NCI-H2107 (cell line): ENCODE data around the gene RENBP.
A peak's percentile ranks its signal among the peaks of the same experiment; 100 is the strongest.

Experiments used
- DNase-seq: peaks from one replicate; lab custom pipeline; 2025; lab: John Stamatoyannopoulos, UW

RENBP gene

DNA sequence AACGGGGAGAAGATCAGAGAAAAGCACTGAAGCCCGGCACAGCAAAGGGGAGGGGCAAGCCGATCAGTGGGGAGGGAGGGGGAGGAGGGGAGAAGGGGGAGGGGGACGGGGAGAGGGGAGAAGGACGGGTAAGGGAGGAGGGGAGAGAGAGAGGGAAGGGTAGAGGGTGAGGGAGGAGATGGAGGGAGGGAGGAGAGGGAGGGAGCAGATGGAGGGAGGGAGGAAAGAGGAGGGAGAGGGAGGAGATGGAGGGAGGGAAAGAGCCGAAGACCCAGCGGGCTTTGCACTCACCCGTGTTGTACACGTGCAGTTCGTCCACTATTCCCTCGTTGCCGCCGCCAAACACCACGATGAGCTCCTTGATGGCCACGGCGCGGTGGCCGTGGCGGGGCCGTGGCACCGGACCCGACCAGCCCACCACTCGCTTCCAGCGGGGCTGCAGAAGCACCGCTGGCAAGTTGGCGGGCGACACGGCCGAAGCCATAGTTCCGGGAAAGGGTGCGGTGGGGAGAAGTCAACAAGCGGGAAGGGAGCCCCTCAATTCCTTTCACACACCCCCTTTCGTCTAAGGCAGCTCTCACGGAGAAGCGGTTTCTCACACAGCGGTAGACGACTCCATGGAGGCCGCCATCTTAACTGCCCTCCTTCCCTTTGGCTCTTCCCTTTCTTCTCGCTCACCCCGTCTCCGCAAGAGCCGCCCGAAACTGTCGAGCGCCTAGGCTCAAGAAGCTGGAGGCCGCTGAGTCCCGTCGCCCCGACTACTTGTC is 26.1 kb upstream of the RENBP start:
- no peak for DNase-seq

DNA sequence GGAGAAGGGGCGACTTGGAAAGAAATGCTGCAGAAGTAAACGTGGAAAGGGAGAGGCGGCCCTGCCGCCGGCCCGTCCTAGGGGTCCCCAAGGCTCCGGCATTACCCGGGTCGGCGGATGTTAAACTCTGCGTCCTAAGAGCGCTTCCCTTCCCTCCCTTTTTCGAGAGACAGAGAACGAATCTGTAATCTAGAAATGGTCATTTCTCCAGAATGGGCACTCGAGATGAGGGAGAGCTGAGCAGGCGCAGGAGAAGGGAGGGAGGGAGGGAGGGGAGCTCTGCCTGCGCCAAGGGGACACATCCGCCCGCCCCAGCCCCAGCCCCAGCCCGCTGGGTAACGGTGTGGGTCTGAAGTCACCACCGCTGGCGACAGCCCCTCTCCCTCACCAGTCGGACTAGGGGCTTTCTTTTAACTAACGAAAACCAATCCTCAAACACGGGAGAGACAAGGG is 25.5 kb upstream of the RENBP start:
- DNase-seq = no peak

DNA sequence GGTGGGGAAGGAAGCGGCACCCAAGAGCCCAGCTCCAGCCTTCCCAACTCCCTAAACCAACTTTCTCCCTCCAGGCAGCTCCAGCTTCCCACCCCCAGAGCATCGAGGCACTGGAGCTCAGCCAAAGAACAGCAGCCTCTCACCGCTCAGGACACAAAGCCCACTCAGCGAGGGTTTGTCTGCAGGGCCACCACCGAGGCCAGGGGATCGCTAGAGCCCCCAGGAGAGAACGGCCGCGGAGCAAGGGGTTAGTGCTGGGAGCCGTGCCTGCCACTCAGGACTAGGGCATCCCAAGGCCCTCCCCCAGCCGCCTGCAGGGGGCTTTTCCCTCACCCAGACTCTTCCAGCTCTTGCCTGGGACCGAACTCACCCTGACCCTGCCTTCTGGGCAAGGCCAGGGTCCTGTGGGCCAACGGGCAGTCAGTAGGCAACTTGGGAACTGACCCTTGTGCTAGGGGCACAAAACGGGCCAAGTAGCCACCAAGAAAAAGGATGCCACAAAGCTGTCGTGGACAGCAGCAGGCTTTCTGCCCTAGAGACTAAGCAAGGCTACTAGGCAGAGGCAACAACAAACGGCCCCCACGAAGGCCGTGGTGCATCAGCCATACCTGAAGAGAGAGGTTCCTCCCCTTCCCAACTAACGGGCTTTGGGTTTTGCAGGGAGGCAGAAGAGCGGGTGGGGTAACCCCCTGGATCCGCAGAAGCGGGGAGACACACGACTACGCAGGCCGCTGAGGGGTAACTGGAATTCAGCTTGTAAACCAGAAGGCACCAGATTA is 24.9 kb upstream of the RENBP start:
- DNase-seq = no peak

DNA sequence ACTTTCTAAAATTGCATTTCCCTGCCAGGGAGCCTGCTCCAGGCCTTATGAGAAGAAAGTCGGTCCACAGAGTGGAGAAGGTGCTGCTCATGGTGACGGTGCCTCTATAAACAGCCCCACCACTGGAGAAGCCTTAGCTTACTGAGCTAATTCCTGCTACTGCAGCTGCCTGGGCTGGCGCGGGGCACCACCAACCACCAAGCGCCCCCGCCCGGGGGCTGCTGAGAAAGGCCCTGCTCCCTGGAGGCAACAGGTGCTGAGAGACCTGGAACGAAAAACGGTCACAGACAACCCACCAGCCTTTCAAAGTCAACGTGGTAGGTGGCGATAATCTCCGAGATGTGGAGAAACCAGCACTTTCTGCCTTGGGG is 24.3 kb upstream of the RENBP start:
- DNase-seq = peak; percentile 71

DNA sequence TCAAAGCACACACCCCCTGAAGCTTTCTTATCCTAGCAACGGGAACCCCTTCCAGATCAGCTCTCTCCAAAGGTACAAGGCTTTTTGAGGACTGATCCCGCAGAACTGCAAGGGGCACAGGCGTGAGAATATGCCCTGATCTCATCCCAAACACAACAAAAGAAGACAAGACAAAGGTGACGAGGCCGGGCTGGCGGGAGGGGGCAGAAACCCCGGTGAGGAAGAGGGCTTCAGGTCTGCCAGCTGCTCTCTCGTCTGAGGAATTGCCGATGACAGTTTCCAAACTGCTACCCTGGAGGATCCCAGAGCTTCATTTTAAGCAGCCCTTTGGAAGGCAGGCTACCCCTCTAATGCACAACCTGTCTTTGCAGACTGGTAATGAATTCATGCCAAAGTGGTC is 23.8 kb upstream of the RENBP start:
- no peak for DNase-seq

DNA sequence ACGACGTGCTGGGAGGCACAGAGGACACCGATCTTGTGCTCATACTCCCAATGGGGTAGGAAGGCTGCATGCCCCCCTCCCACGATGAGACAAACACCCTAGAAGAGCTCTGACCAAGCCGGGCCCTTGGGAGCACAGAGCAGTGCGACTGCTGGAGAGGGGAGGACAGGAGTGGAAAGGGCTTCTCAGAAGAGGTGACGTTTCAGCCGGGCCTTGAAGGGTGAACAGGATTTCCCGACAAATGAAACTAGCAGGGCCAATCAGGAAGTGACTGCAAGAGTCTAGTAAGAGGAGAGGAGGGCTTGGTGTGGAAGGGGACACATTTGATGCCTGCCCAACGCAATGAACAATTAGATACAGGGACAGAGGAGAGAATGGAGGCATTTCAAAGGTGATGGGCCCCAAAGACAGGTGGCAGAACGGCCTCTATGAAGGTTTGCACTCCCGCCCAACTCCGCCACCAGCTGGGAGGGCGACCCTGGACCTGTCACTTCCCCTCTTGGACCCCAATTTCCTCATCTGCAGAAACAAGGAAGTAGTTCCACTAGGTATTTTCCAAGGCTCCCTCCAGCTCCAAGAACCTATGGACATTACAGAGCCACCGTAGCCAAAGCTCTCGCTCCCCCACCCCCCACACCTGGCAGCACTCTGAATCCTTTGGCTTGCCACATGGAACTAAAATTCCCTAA is 23.2 kb upstream of the RENBP start:
- DNase-seq = peak; percentile 47

DNA sequence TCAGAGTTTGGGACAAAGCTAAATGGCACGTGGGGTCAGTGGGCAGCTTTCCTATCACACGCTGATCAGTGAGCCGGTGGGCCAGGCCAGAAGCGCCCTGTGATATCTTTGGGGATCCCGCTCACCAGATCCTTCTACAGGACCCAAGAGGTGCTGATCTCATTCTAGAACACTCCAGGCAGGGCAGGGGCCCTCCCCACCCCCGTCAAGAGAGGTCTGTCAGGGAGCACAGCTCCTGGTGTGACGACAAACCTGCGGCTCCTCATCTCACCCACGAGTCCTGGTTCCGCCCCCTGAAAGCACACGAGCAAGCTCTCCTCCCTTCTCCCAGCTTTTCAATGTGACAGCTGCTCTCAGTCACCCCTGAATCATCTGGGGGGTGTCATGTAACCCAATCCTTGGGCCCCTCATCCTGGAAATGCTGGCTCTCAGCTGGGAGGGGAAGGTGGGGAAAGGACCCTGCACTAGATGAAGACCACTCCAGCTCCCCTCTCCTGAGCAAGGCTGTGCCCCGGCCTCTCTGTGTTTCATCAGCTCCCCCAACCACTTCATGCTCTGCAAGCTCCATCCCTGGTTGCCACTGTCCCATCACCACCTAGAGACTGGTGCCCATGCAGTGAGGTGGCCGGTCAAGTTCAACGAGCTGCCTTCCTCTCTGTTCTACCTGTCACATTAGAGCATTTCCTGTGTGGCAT is 22.5 kb upstream of the RENBP start:
- no peak for DNase-seq

DNA sequence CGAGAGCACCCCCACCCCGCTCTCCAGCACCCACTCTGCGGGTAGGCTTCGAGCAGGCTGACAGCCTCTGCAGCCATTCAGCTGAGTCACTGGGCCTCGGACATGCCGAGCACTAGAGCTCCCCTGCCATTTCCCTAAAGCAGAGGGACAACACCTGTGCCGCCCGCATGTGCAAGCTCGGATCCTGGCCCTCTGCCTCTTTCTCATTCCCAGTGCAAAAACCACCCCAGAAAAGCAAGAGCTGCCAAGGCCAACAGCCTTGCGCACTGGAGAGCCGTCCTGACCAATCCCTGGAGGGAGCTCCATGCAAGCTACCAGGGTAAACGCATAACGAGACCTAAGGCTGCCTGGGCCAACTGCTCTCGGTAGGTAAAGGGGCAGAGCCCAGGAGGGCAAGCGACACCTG is 21.8 kb upstream of the RENBP start:
- no peak for DNase-seq

DNA sequence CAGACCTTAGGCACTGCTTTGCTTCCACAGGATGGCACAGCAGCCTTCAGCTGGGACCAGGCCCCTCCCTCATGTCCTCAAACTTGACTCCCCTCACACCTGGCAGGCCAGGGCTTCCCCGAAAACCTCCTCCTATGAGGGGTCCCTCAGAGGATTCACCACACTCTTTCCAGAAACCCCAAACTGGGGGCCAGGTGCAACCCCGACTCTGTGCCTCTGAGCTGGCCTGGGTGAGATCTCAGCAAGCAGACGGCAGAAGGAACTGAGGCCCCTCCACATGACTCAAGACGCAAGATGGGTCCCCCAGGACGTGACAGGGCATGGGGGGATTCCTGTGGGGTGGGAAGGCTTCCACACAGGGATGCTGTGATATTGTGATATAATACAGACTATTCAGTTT is 21.0 kb upstream of the RENBP start:
- no peak for DNase-seq

DNA sequence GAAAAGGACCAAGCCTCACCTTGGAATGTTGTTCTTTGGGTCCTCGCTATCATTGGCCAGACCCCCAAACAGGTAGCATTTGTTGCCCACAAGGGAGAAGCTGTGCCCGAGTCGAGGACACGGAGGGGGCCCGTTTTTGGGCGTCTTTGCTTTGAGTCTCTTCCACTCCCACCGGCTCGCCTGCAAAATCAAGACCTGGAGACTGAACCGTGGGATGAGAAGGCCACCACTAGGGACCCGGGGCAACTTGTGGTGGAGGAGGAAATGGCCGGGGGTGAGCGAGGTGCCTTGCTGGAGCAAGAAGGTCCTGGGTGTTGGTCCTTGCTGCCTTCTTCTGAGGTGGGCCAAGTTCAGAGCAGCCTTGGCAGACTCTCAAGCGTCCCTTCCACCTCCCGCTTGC is 19.7 kb upstream of the RENBP start:
- no peak for DNase-seq

DNA sequence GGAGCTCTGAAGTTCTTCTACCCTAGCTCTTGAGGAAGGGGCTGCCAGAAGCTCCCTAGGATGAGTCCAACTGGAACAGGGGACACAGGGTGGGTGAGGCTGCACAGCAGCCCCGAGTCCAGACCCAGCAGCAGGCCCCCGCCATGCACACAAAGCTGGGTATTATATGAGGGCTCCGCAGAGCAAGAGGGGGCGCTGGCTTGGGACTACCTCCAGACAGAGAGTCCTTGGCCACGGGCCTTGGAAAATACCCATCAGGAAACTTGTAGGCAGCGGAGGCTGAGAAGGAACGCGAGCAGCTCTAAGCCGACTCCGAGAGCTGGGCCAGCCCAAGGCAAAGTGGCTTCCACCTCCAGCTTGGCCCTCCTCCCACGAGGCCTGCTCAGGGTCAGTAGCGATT is 19.1 kb upstream of the RENBP start:
- no peak for DNase-seq

DNA sequence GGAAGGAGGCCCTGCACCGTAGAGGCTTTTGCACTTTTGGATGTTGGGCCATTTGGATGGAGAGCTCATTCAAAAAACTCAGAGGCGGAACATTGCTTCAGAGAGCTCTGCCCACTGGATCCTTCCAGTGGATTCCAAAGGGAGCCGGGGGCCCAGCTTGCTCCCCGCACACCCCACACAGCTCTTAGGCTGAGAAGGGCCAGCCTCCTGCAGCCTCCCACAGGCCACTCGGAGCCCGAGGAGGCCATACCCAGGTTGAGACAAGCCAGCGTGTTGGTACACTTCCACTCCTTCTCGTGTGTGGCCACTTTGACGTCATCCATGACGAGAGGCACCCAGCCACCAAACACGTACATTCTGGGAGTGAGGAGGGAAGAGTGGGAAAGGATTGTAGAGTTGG is 16.8 kb upstream of the RENBP start:
- DNase-seq = no peak

DNA sequence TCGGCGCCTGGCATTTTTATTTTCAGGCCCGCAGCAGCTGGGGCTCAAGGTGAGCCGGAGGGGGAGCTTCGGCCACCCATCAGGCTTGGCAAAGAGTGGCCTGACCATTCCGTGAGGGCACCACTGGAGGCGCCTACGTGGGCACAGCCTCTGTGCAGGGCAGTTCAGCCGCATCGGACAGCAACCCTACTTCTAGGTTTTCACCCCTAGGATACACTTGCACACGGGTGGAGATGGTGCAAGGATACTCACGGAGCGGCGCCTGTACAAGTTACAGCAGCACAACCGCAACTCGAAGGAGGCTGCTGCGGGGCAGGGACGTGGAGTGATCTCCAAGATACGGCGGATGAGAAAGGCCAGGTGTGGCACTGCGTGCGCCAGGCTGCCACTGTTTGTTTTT is 16.3 kb upstream of the RENBP start:
- DNase-seq = no peak

DNA sequence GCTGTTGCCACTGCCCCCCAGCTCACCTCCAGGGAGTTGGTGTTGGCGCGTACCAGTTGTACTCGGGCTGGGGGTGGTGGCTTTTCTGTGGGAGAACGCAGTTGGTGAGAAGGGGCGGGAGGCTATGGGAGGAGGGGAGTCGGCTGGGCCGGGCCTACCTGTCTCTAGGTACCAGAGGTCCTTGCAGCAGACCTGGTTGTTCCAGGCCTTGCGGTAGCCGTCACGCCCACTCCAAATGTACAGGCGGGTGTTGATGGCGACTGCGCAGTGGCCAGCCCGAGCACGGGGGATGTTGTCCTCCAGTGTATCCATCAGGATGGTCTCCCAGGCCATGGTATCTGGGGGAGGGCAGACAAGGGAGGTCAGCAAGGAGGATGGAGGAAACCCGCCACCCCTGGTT is 15.6 kb upstream of the RENBP start:
- no peak for DNase-seq

DNA sequence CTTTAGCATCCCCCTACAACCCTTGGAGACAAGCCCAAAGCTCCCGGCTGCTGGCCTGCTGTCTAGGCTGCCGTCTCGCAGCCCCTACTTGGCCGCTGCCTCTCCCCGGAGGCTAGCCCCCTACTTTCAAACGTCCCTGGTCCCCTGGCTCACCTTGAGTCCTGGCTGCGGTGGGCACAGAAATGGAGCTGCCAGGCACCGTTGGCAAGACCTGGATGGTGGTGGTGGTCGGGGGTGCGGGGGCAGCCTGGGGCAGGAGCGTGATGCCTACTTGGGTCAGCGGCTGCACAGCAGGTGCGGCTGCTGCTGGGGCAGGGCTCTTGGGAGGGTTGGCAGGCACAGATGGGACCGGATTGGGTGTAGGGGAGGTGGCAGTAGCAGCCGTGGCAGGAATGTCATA is 15.2 kb upstream of the RENBP start:
- no peak for DNase-seq

DNA sequence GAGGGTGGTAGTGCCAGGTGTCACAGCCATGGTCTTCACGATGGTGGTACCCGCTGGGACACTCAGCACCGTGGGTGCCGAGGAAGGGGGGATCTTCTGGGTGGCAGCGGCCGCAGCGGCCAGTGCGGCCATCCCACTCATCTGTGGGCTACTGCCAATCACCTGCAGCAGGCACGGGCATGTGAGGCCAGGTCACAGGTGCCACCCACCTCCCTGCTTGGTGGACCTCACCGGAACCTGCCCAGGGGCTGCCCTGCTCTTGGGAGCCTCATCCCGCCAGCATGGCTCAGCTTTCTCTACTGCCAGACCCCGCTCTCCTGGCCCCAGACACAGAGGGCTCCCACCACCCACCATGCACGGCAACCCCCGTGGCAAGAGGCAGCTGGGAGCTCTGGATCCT is 14.2 kb upstream of the RENBP start:
- no peak for DNase-seq

DNA sequence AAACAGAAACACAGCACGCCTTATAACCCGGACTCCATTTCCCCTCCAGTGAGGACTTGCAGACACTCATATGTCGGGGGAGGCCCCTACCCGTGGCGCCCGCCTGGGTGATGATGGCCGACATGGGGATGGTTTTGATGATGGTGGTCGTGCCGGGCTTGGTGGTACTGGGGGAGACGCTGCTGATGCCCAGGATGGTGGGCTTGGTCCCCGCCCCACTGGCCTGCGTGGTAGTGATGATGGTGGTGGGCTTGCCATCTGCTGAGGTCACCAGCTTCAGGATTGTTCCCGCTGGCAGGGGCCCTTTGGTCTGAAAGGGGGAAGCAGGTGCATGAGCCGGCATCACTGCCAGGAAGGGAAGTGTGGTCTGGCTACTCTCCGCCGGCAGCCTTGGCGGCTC is 12.8 kb upstream of the RENBP start:
- no peak for DNase-seq

DNA sequence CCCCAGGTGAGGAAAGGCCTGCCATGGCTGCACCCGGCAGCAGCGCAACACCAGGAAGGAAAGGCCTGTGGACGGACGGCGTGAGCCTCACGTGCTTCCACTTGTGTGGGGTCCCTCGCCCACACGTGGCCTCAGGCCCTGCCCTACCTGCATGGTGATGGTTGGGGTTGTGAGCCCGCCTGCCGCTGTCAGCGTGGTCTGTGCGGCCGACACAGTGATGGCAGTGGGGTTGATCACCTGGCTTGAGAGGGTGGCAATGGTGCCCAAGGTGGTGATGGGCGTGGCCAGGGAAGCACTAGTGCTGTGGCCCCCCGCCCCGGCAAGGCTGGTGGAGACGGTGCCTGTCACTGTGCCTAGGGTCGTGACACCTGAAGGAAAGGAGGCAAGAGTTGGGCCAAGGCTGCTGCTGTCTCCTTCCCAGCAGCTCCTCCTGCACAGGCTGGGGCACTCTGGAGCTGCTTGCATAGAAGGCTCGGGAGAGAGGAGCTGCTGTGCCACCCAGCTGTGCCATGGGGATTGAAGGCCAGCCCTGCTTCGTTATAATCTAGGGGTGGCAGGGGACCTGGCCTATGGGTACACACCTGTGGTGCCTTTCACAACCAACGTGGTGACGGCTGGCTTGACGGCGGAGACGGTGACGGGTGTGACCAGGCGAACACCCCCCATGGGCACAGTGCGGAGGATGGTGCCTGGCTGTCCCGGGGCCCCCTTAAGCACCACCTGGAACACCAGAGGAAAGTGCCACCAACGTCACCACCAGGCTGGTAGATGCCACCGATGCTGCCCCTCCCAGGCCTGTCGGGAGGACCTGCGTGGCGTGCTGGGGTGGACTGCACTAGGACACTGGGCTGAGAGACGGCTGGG is 11.8 kb upstream of the RENBP start:
- no peak for DNase-seq

DNA sequence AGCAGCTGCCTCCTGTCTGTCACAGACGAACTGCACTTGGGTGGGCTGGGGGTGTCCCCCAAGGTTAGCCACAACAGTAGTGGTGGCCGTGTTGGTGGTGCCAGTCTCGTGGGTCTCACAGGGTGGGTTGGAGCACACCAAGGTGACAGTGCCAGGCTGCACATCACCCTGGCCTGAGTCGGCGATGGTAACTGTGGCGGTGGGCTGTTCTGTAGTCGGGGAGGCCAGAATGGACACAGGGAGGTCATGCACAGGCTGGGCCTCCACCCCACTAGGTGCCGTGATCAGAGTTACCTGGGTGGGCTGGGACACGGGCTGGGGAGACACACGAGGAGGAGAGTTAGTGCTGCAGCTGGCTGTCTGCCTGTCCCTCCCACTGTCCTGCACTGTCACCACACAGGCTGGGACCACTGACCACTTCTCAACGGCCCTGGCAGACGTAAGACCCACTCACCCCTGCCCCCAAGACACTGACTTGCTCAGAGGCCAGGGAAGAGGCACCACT is 10.8 kb upstream of the RENBP start:
- DNase-seq = no peak

DNA sequence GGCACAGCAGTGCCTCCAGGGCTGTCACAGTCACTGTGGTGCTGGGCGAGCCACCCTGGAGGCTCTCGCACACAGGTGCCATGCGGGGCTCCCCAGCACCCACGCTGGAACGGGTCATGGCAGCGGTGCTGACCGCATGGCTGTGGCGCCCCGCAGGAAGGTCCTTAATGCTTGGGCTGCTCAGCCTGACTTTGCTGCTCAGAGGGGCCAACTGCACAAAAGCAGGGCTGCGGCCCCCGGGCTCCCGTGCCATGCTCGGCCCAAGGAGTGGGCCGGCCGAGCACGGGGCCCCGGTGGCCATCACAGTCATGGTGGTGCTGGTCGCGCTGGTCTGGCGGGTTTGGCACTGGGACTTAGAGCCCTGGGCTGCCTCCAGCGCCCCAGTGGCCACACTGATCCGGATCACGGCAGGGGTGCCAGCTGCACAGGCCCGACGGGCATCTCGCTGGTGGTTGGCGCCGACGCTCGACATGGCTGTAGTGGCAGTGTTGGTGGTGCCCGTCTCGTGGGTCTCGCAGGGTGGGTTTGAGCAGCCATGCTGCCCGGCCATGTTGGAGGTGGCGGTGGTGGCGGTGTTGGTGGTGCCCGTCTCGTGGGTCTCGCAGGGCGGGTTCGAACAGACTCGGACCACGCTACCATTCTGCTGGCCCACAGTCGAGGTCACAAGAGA is 10.2 kb upstream of the RENBP start:
- no peak for DNase-seq
